Heart left ventricle (tissue), 16 donors: ENCODE data around the gene GNB1. TPM values are rescaled to one million over a fixed set of nuclear protein-coding genes. Genes with fewer than 3 reads are reported as not detected.
A peak's percentile ranks its signal among the peaks of the same experiment; 100 is the strongest.

Source experiments
- ATAC-seq, 4 donors: fragments of 200-7000 bp; cut with Tn5 transposase; one replicate each; pipeline ENCODE4 v1.9.1; 2020 to 2022; ENCODE audit warnings: moderate library complexity in 4 of 4, mild to moderate bottlenecking in 3 of 4, moderate number of reproducible peaks in 1 of 4
- DNase-seq, 5 donors: peaks; one replicate each; pipeline ENCODE4 v3.0.0-alpha.2; 2020
- H3K27ac ChIP-seq, 12 donors: fragments of 200-600 bp; sonication (generic) in 4 of 12; one replicate each; pipeline versions ENCODE4 v1.5.0 to v1.8.0; 2016 to 2022; ENCODE audit warnings: mild to moderate bottlenecking in 2 of 12
- H3K27me3 ChIP-seq, 9 donors: fragments of 200-600 bp; sonication (generic) in 2 of 9; one replicate each; pipeline versions ENCODE4 v1.5.1 to v1.8.0; 2016 to 2022; ENCODE audit warnings: mild to moderate bottlenecking in 3 of 9
- H3K36me3 ChIP-seq, 9 donors: fragments of 200-600 bp; sonication (generic) in 2 of 9; one replicate each; pipeline versions ENCODE4 v1.5.0 to v1.8.0; 2018 to 2022; ENCODE audit warnings: mild to moderate bottlenecking in 2 of 9
- H3K4me1 ChIP-seq, 12 donors: fragments of 200-600 bp; sonication (generic) in 4 of 12; one replicate each; pipeline versions ENCODE4 v1.5.0 to v1.8.0; 2016 to 2022; ENCODE audit warnings: mild to moderate bottlenecking in 3 of 12
- H3K4me3 ChIP-seq, 12 donors: fragments of 200-600 bp; sonication (generic) in 4 of 12; one replicate each; pipeline versions ENCODE4 v1.5.0 to v1.8.0; 2017 to 2022; ENCODE audit warnings: mild to moderate bottlenecking in 9 of 12, moderate library complexity in 4 of 12
- H3K9me3 ChIP-seq, 12 donors: fragments of 200-600 bp; sonication (generic) in 4 of 12; one replicate each; pipeline versions ENCODE4 v1.5.0 to v1.8.0; 2016 to 2022; ENCODE audit warnings: mild to moderate bottlenecking in 1 of 12
- CTCF ChIP-seq, 12 donors: fragments of 200-600 bp; sonication (generic) in 4 of 12; IDR thresholded peaks; one replicate each; pipeline versions ENCODE4 v1.5.0 to v1.8.0; 2018 to 2022; ENCODE audit warnings: antibody characterized with exemption in 12 of 12, mild to moderate bottlenecking in 5 of 12
- POLR2A ChIP-seq, 2 donors: fragments of 450-650 bp; IDR thresholded peaks; one replicate each; pipeline ENCODE4 v1.6.1; 2017; ENCODE audit warnings: antibody characterized with exemption in 2 of 2, mild to moderate bottlenecking in 2 of 2, moderate library complexity in 2 of 2
- WGBS, 4 donors: extraction: QIAGEN DNeasy Blood & Tissue Kit in 2 of 4; methylation state at CpG; one replicate each; pipeline versions ENCODE4 v1.1.5 to v1.1.7; 2013 to 2018; 5-methylcytosine and 5-hydroxymethylcytosine counted together
- intact Hi-C, 10 donors: fragments of 100-400 bp; cut with DNase I; formaldehyde crosslinking; loops; one replicate each; pipeline versions ENCODE4 v1.11.1 to v1.14.2; 2022
- polyA plus RNA-seq, 2 donors: library from polyadenylated mRNA; stranded (reverse); fragments of 200-250 nt; gene quantifications; one replicate each; pipeline ENCODE4 v1.2.3, GENCODE V29; 2013
- total RNA-seq, 9 donors: library from RNA; depleted of rRNA in 2 of 9; stranded (reverse); fragments of >200 nt in 2 of 9; fragmentation: NEBNext Ultra II Directional in 3 of 9; extraction: Animal tissue kit (Norgen Biotek cat#: 25700) in 3 of 9; gene quantifications; one replicate each; pipeline versions ENCODE4 v1.1.0 to v1.2.4, GENCODE V29; 2016 to 2023
- donor health status: ischemic (EF 13 %, LVEDD 7.1; RV severe dilation, severe dysfunction).
- donor health status: healthy with polysubstance abuse.
- donor health status: DM: no; HTN: yes; CAD: no.
- donor health status: DM: no; HTN: no; CAD: no.
- donor health status: ischemic (EF 25% LVEDD 6.9; RV normal size, moderate dysfunction).
- donor health status: ischemic (EF 25% LVEDD 5.7; RV mildly dilated, moderate dysfunction).
- donor health status: healthy.
- donor health status: DM: yes; HTN: yes; CAD: no.
- donor health status: ischemic (EF 35%, LVEDD 5.7; RV mildly dilated, moderate dysfunction).
- donor health status: nonischemic (EF 11% LVEDD 7.7; RV severe dilation, severe dysfunction).
- donor health status: DM: yes; HTN: yes; CAD: no.
- donor health status: PGD.
- donor health status: ischemic (EF 29% LVEDD 5.4; RV normal size, mild dysfunction).
- donor health status: nonischemic (EF 23%, LVEDD 6.1; RV moderate dilation, normal function).

Gene GNB1
- total and polyA plus RNA-seq, 11 donors = 52.9 to 275 (median 172) TPM

GRCh38 chr1:1758059-1758621, 132.7 kb downstream of the GNB1 start:
- Histone ChIP-seq H3K9me3 (no peaks in the 10 kb centered on the region), H3K4me1 (peaks cover 0 to 19% (median 10%) of the 10 kb centered on the region in 12 donors), H3K27ac (peak overlapping the region in 8 of 12 donors; percentile 2 to 70 (median 48)), H3K36me3 (peaks cover 0 to 98% (median 84%) of the 10 kb centered on the region in 9 donors), H3K27me3 (no peaks in the 10 kb centered on the region), H3K4me3 (no peak overlapping the region)
- intact Hi-C loops = loop anchor here in 1 of 10 donors (10.0 kb wide), 1 partner anchor 147 kb away; no protein-coding TSS in a partner anchor
- TF ChIP-seq POLR2A (IDR thresholded peaks at IDR 0.05) (no peak), CTCF (IDR thresholded peaks at IDR 0.05) (no peak)
- ATAC-seq = no peak
- 92 to 95% (median 94%) methylated on average over 27 of the region's 27 CpGs for WGBS, 4 donors
- DNase-seq = peak in 1 of 5 donors; percentile 11

- ATAC-seq (no peak), DNase-seq (peak in 1 of 5 donors; percentile 9)
- peaks cover 0 to 97% (median 86%) of the 10 kb centered on the region in 9 donors for H3K36me3 ChIP-seq
- TF ChIP-seq CTCF (IDR thresholded peaks at IDR 0.05) (no peak), POLR2A (IDR thresholded peaks at IDR 0.05) (no peak)
- no peaks in the 10 kb centered on the region for H3K27me3 ChIP-seq
- 94 to 96% (median 94%) methylated on average over 23 to 25 of the region's 25 CpGs for WGBS, 4 donors
- H3K9me3 ChIP-seq = no peaks in the 10 kb centered on the region
- H3K4me1 ChIP-seq = peaks cover 0 to 19% (median 10%) of the 10 kb centered on the region in 12 donors
- H3K27ac ChIP-seq = peak overlapping the region in 1 of 12 donors; percentile 70
- H3K4me3 ChIP-seq = no peak overlapping the region
- intact Hi-C loops = loop anchor here in 1 of 10 donors (10.0 kb wide), 1 partner anchor 147 kb away; no protein-coding TSS in a partner anchor
These were observed 133.3 kb downstream of the GNB1 start for GRCh38 chr1:1757422-1758058.

GRCh38 chr1:1756661-1757421, 134.0 kb downstream of the GNB1 start:
- intact Hi-C loops = loop anchor here in 1 of 10 donors (10.0 kb wide), 1 partner anchor 148 kb away; no protein-coding TSS in a partner anchor
- Histone ChIP-seq H3K4me3 (no peak overlapping the region), H3K27ac (no peak overlapping the region), H3K27me3 (no peaks in the 10 kb centered on the region), H3K9me3 (no peaks in the 10 kb centered on the region), H3K4me1 (peaks cover 0 to 19% (median 10%) of the 10 kb centered on the region in 12 donors), H3K36me3 (peaks cover 0 to 96% (median 84%) of the 10 kb centered on the region in 9 donors)
- 88 to 93% (median 91%) methylated on average over 29 to 33 of the region's 33 CpGs for WGBS, 4 donors
- ATAC-seq (no peak), DNase-seq (peak in 1 of 5 donors; percentile 13)
- TF ChIP-seq CTCF (IDR thresholded peaks at IDR 0.05) (no peak), POLR2A (IDR thresholded peaks at IDR 0.05) (no peak)
